Caco-2 (cell line): Measurements from ENCODE around the gene ANAPC4. TPM values are rescaled to one million over a fixed set of nuclear protein-coding genes. Genes with fewer than 3 reads are reported as not detected.
"Not testable (repeated sequence)": the region's sequence is repeated elsewhere in the genome, so short reads cannot be mapped to it uniquely, and the experiment has no call there.

ENCODE experiments used
- Bru-seq: library from RNA; stranded (reverse); fragments of 400-500 nt; gene quantifications from one replicate; lab custom pipeline; 2021; lab: Mats Ljungman, UMichigan
- BruChase-seq, 2 experiments: library from RNA; stranded (reverse); fragments of 400-500 nt; gene quantifications; one replicate each; lab custom pipeline; 2021; lab: Mats Ljungman, UMichigan
- BruUV-seq: library from RNA; stranded (reverse); fragments of 400-500 nt; replicated peaks from 2 replicates; lab custom pipeline; 2021; lab: Mats Ljungman, UMichigan
- CTCF ChIA-PET: fragments of 300-600 bp; sonication (Branson Sonifier 250); formaldehyde crosslinking; loops from one replicate; lab custom pipeline; 2022; ENCODE audit warnings: antibody characterized with exemption; lab: Charles Lee
- POLR2A ChIA-PET: fragments of 300-600 bp; sonication (Branson Sonifier 250); formaldehyde crosslinking; loops from one replicate; lab custom pipeline; 2022; ENCODE audit warnings: antibody characterized with exemption; lab: Charles Lee
- DNase-seq, 2 experiments: peaks; one replicate each; pipeline versions ENCODE4 v3.0.0 to v3.0.0-alpha.2; 2020 to 2022
- H3K27me3 ChIP-seq: replicated peaks from 2 replicates; pipeline ENCODE4 v1.6.0; 2011; ENCODE audit warnings: low read length; ENCODE audit not compliant: control insufficient read depth, insufficient read depth
- H3K36me3 ChIP-seq: 2 replicates; pipeline ENCODE4 v1.5.1; 2011; ENCODE audit warnings: low read length; ENCODE audit not compliant: control insufficient read depth, insufficient read depth
- H3K4me1 ChIP-seq: fragments of 250-450 bp; sonication (Bioruptor Pico); 2 replicates; pipeline ENCODE4 v1.5.1; 2020; ENCODE audit warnings: mild to moderate bottlenecking
- H3K4me3 ChIP-seq: 2 replicates; pipeline ENCODE4 v1.5.1; 2011; ENCODE audit warnings: low read depth, mild to moderate bottlenecking, control low read depth, low read length
- H3K9me3 ChIP-seq: fragments of 250-450 bp; sonication (Bioruptor Pico); 2 replicates; pipeline ENCODE4 v1.5.1; 2020; ENCODE audit warnings: mild to moderate bottlenecking, moderate library complexity
- H3K27ac Mint-ChIP-seq: one replicate; pipeline ENCODE4 v1.8.0; 2022; ENCODE audit warnings: mixed read lengths; ENCODE audit not compliant: unreplicated experiment
- H3K27me3 Mint-ChIP-seq: one replicate; pipeline ENCODE4 v1.8.0; 2022; ENCODE audit warnings: mixed read lengths; ENCODE audit not compliant: insufficient read depth, unreplicated experiment
- H3K36me3 Mint-ChIP-seq: one replicate; pipeline ENCODE4 v1.8.0; 2022; ENCODE audit warnings: mild to moderate bottlenecking, mixed read lengths; ENCODE audit not compliant: insufficient read depth, unreplicated experiment
- H3K4me1 Mint-ChIP-seq: one replicate; pipeline ENCODE4 v1.8.0; 2022; ENCODE audit warnings: low read depth, mixed read lengths; ENCODE audit not compliant: unreplicated experiment
- H3K4me3 Mint-ChIP-seq: one replicate; pipeline ENCODE4 v1.8.0; 2022; ENCODE audit warnings: mild to moderate bottlenecking, moderate library complexity, mixed read lengths; ENCODE audit not compliant: unreplicated experiment
- H3K9me3 Mint-ChIP-seq: one replicate; pipeline ENCODE4 v1.8.0; 2022; ENCODE audit warnings: mixed read lengths; ENCODE audit not compliant: unreplicated experiment
- CTCF ChIP-seq, 2 experiments: fragments of 200-600 bp in 1 of 2; IDR thresholded peaks; 1 replicate in 1 of 2; 2 replicates in 1 of 2; pipeline versions ENCODE4 v1.5.1 to v1.8.0; 2011 to 2022; ENCODE audit warnings: antibody characterized with exemption in 1 of 2, control low read depth in 1 of 2, inconsistent platforms in 1 of 2, low read depth in 1 of 2, low read length in 1 of 2, mild to moderate bottlenecking in 1 of 2, moderate library complexity in 1 of 2; ENCODE audit not compliant: insufficient read depth in 1 of 2, severe bottlenecking in 1 of 2, unreplicated experiment in 1 of 2
- intact Hi-C: fragments of 100-400 bp; cut with micrococcal nuclease; formaldehyde crosslinking; loops from one replicate; pipeline ENCODE4 v1.10.0; 2022; ENCODE audit not compliant: unreplicated experiment
- long read RNA-seq: library from polyadenylated mRNA; stranded (forward); transcript quantifications from one replicate; pipeline ENCODE4 v2.0.0, GENCODE V29; 2022
- total RNA-seq: library from RNA; stranded (reverse); gene quantifications from 2 replicates; pipeline ENCODE4 v1.2.3, GENCODE V29; 2022

ANAPC4 gene
- total RNA-seq (24.9 and 32.3 TPM in 2 replicates), Bru-seq, nascent RNA (percentile 78 among the genes with signal in this experiment), BruChase-seq, experiment 1, labeled RNA remaining after a 2-hour chase (percentile 88 among the genes with signal in this experiment), BruChase-seq, experiment 2, labeled RNA remaining after a 6-hour chase (percentile 81 among the genes with signal in this experiment)
- long read RNA-seq, transcript ANAPC4-210 (29 exons, 2,599 nt), result minor isoform, 5 of 69 reads
- long read RNA-seq, transcript ANAPC4-201 (29 exons, 2,685 nt), result major isoform, 35 of 69 reads
- long read RNA-seq, partial matches to known transcripts, result 12 of 69 reads
- long read RNA-seq, other reads (novel, unspliced or antisense), result 17 of 69 reads

DNA sequence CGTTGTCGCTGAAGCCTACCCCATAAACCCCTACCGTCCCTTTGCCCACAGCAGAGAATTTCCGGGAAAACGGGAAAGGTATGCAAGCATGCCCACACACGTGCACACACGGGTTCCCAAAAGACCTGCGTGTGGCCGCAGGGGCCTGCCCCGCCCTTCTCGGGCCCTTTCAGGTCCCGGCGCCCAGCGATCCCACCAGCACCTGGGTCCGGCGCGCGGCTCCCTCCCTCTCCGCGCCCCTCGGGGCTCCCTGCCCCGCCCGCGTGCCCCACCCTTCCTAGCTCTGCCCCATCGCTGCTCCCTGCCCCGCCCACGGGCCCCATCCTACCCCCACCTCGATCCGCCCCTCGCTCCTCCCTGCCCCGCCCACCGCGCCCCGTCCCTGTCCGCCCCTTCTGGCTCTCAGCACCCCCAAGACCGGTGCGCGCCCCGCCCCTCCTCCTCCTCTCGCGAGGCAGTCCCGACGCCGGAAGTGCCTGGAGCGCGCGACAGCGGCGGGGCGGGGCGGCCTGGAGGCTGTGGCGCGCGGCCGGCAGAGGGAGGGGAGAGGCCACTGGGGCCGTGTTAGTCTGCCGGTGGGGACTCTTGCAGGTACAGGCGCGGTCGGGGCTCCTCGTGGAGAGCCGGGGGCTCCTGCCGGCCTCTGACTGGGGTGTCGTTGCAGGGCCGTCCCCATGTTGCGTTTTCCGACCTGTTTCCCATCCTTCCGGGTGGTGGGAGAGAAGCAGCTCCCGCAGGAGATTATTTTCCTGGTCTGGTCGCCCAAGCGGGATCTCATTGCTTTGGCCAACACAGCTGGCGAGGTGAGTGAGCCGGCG lies at the start of gene ANAPC4:
Gene ANAPC4, plus strand, starts transcription at position 510 of the 818 bp plus-strand sequence. Its CDS starts 165 bp downstream, at position 675.
- Histone ChIP-seq H3K4me1 (peaks cover 10% of the 10 kb centered on the region; the same call in 1 of the 2 replicates), H3K9me3 (no peaks in the 10 kb centered on the region), H3K27me3 (no peaks in the 10 kb centered on the region), H3K4me3 (peak within 1 kb of the TSS; percentile 84), H3K36me3 (no peaks in the 10 kb centered on the region)
- Mint-ChIP-seq H3K27ac (peak within 1 kb of the TSS; percentile 87), H3K4me1 (peaks cover 7% of the 10 kb centered on the region), H3K4me3 (no peak within 1 kb of the TSS), H3K36me3 (peaks cover 14% of the 10 kb centered on the region), H3K27me3 (no peaks in the 10 kb centered on the region), H3K9me3 (no peaks in the 10 kb centered on the region)
- TF ChIP-seq CTCF (IDR thresholded peaks at IDR 0.05; ENCODE audit: insufficient read depth in 1 of 2, low read depth in 1 of 2, low read length in 1 of 2, severe bottlenecking in 1 of 2, unreplicated experiment in 1 of 2), result no peak
- BruUV-seq, result no TSS peak
- peak; percentile 95 to 97 for DNase-seq
- intact Hi-C loops, result loop anchor here (2.0 to 5.0 kb wide), 3 partner anchors 64 to 215 kb away; partner anchors contain the start of genes PI4K2B, SEPSECS and ZCCHC4
- POLR2A ChIA-PET, result interaction anchor here (0.6 kb wide), 4 partner anchors 26 to 244 kb away, joined by 4 to 9 read pairs (median 8); no protein-coding TSS in a partner anchor
- CTCF ChIA-PET, result interaction anchor here (0.6 to 1.9 kb wide), 3 partner anchors 10 to 144 kb away, joined by 3 to 5 read pairs (median 4); no protein-coding TSS in a partner anchor

- H3K9me3 Mint-ChIP-seq, H3K4me1 Mint-ChIP-seq, H3K36me3 ChIP-seq, H3K9me3 ChIP-seq, H3K4me3 Mint-ChIP-seq, POLR2A ChIA-PET, BruUV-seq, H3K27me3 ChIP-seq, H3K36me3 Mint-ChIP-seq, intact Hi-C loops, H3K27me3 Mint-ChIP-seq, DNase-seq, H3K4me1 ChIP-seq, H3K27ac Mint-ChIP-seq, H3K4me3 ChIP-seq: not testable (repeated sequence)
- CTCF ChIA-PET, result interaction anchor here (0.6 kb wide), 1 partner anchor 1003 kb away, joined by 3 read pairs; no protein-coding TSS in a partner anchor
Observed at GRCh38 chr4:25328463-25328862, 48.6 kb upstream of the ANAPC4 start.

DNA sequence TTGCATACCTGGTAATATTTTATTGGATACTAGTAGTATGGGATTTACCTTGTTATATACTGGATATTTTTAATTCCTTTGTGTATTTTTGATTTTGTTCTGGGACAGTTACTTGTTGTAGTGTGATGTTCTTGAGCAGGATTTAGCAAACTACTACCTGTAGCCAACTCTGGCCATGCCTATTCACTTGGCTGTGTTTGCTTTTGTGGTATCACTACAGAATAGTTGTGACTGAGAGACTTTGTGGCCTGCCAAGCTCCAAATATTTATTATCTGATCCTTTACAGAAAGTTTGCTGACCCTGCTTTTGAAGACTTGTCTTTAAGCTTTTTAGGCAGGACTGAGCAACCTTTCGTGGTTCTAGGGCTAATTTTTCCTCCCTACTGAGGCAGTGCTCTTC lies 46.7 kb upstream of the ANAPC4 start:
- Mint-ChIP-seq H3K9me3 (no peaks in the 10 kb centered on the region), H3K27me3 (no peaks in the 10 kb centered on the region), H3K36me3 (peaks cover 6% of the 10 kb centered on the region), H3K4me3 (no peak overlapping the region), H3K27ac (no peak overlapping the region), H3K4me1 (no peaks in the 10 kb centered on the region)
- Histone ChIP-seq H3K9me3 (no peaks in the 10 kb centered on the region), H3K27me3 (no peaks in the 10 kb centered on the region), H3K36me3 (no peaks in the 10 kb centered on the region), H3K4me3 (no peak overlapping the region), H3K4me1 (no peaks in the 10 kb centered on the region)
- ChIA-PET POLR2A (no interaction called here), CTCF (interaction anchor here (2.2 kb wide), 1 partner anchor 18 kb away, joined by 5 read pairs; the partner anchor contains the start of gene ZCCHC4)
- intact Hi-C loops, result no loop called here
- TF ChIP-seq CTCF (IDR thresholded peaks at IDR 0.05; ENCODE audit: insufficient read depth in 1 of 2, low read depth in 1 of 2, low read length in 1 of 2, severe bottlenecking in 1 of 2, unreplicated experiment in 1 of 2), result no peak
- BruUV-seq, result no TSS peak
- no peak for DNase-seq
